ENCODE results near the gene PIGT. TPM values are rescaled to one million over a fixed set of nuclear protein-coding genes. Genes with fewer than 3 reads are reported as not detected.
"Not testable (repeated sequence)": the region's sequence is repeated elsewhere in the genome, so short reads cannot be mapped to it uniquely, and the experiment has no call there.

PIGT gene
- total RNA-seq, 1 donor from 2014 or later = 16.2 TPM

DNA sequence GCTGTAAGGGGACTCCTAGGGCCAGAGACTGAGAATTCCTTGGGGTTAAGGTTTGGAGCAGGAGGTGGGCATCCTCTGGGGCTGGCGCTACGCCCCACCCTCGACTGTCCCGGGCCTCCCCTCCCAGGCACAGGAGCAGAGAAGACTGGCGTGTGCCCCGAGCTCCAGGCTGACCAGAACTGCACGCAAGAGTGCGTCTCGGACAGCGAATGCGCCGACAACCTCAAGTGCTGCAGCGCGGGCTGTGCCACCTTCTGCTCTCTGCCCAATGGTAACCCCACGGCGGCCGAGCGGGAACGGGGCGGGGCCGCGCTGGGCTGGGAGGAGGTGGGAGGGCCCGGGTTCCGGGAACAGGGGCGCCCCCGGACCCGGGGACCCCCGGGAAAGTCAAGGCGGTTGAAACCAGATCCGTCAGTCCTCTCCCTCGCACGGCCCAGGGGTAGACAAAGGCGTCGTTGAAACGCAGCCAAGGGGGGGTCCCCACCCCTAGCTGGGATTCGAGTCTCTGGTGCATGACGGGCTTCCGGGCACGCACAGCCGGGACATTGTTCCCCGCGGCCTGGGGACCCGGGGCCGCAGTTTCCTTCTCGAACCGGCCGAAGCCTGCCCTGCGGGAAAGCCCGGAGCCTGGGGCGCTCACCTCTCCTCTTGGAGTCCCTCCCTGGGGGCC, 54.5 kb downstream of the PIGT start:
- peak overlapping the region in 2 of 3 donors; percentile 29 to 40 for H3K9ac ChIP-seq (ENCODE audit: low read depth in 1 of 3, low read length in 3 of 3)
- no peaks in the 10 kb centered on the region for H3K9me3 ChIP-seq (ENCODE audit: control insufficient read depth in 3 of 3, low read length in 3 of 3)
- peaks cover 12 to 16% (median 14%) of the 10 kb centered on the region in 3 donors for H3K4me1 ChIP-seq (ENCODE audit: control insufficient read depth in 3 of 3, insufficient read depth in 3 of 3, low read length in 3 of 3)
- H3K4me3 ChIP-seq (ENCODE audit: low read length in 3 of 3) = peak overlapping the region; percentile 43 to 60 (median 56)
- H3K27ac ChIP-seq (ENCODE audit: low read depth, low read length) = no peak overlapping the region
- no peaks in the 10 kb centered on the region for H3K36me3 ChIP-seq (ENCODE audit: control insufficient read depth in 3 of 3, insufficient read depth in 3 of 3, low read length in 3 of 3)
- peaks cover 36 to 45% (median 45%) of the 10 kb centered on the region in 3 donors for H3K27me3 ChIP-seq (ENCODE audit: control insufficient read depth in 3 of 3, insufficient read depth in 3 of 3, low read length in 3 of 3)

DNA sequence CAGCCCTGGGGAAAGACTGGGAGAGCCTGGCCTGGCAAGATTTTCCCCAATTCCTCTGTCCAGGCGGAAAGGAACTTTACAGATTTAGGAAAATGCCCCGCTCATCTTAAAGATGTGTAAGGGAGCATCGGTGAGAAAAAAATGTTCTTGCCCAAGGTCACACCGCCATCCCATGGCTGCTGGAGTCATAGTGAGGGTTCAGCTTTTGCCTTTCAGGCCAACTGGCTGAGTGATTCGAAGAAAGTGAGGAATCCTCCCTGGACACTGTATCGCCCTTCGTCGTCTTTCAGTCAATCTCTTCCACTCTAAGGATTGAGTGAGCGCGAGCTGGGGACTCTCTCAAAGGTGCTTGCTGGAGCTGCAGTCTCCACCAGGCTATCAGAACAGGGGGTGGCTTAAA, 55.0 kb downstream of the PIGT start:
- Histone ChIP-seq H3K27me3 (ENCODE audit: control insufficient read depth in 3 of 3, insufficient read depth in 3 of 3, low read length in 3 of 3) (peaks cover 32 to 45% (median 45%) of the 10 kb centered on the region in 3 donors), H3K9me3 (ENCODE audit: control insufficient read depth in 3 of 3, low read length in 3 of 3) (no peaks in the 10 kb centered on the region), H3K27ac (ENCODE audit: low read depth, low read length) (no peak overlapping the region), H3K4me3 (ENCODE audit: low read length in 3 of 3) (peak overlapping the region; percentile 3 to 56 (median 43)), H3K9ac (ENCODE audit: low read depth in 1 of 3, low read length in 3 of 3) (peak overlapping the region in 1 of 3 donors; percentile 40), H3K4me1 (ENCODE audit: control insufficient read depth in 3 of 3, insufficient read depth in 3 of 3, low read length in 3 of 3) (peaks cover 12 to 16% (median 14%) of the 10 kb centered on the region in 3 donors), H3K36me3 (ENCODE audit: control insufficient read depth in 3 of 3, insufficient read depth in 3 of 3, low read length in 3 of 3) (no peaks in the 10 kb centered on the region)

DNA sequence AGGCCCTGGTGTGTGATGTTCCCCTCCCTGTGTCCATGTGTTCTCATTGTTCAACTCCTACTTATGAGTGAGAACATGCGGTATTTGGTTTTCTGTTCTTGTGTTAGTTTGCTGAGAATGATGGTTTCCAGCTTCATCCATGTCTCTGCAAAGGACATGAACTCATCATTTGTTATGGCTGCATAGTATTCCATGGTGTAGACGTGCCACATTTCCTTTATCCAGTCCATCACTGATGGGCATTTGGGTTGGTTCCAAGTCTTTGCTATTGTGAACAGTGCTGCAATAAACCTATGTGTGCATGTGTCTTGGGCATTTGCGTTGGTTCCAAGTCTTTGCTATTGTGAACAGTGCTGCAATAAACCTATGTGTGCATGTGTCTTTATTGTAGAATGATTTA, 56.3 kb downstream of the PIGT start:
- Histone ChIP-seq H3K27me3 (ENCODE audit: control insufficient read depth in 3 of 3, insufficient read depth in 3 of 3, low read length in 3 of 3) (peaks cover 32 to 45% (median 43%) of the 10 kb centered on the region in 3 donors), H3K4me1 (ENCODE audit: control insufficient read depth in 3 of 3, insufficient read depth in 3 of 3, low read length in 3 of 3) (peaks cover 12 to 16% (median 14%) of the 10 kb centered on the region in 3 donors)
- H3K36me3 ChIP-seq (ENCODE audit: control insufficient read depth in 3 of 3, insufficient read depth in 3 of 3, low read length in 3 of 3); H3K27ac ChIP-seq (ENCODE audit: low read depth, low read length); H3K9ac ChIP-seq (ENCODE audit: low read depth in 1 of 3, low read length in 3 of 3); H3K4me3 ChIP-seq (ENCODE audit: low read length in 3 of 3); H3K9me3 ChIP-seq (ENCODE audit: control insufficient read depth in 3 of 3, low read length in 3 of 3): not testable (repeated sequence)

Small RNAs within 50 kb of the gene (small RNA-seq; reads per million reads assigned to genes)
- gene MIR6812 = not detected

Other genes with a start within 250 kb of the PIGT start
- gene PI3, start 241.2 kb upstream of the PIGT start, total RNA-seq = not detected
- not detected for gene SEMG1, start 209.1 kb upstream of the PIGT start, total RNA-seq
- gene SEMG2, start 194.8 kb upstream of the PIGT start, total RNA-seq = not detected
- not detected for gene SLPI, start 161.6 kb upstream of the PIGT start, total RNA-seq
- not detected for gene RBPJL, start 109.3 kb upstream of the PIGT start, total RNA-seq
- gene MATN4, start 107.8 kb upstream of the PIGT start, total RNA-seq = 0.52 TPM
- 4.2 TPM for gene SDC4, start 67.7 kb upstream of the PIGT start, total RNA-seq
- 13.6 TPM for gene SYS1, start 53.0 kb upstream of the PIGT start, total RNA-seq
- gene TP53TG5, start 37.8 kb upstream of the PIGT start, total RNA-seq = not detected
- gene DBNDD2, start 7.9 kb upstream of the PIGT start, total RNA-seq = 3.7 TPM
- gene WFDC2, start 53.6 kb downstream of the PIGT start, total RNA-seq = not detected
- gene SPINT3, start 99.5 kb downstream of the PIGT start, total RNA-seq = not detected
- gene WFDC6, start 123.3 kb downstream of the PIGT start, total RNA-seq = not detected
- not detected for gene EPPIN, start 131.3 kb downstream of the PIGT start, total RNA-seq
- not detected for gene WFDC8, start 163.1 kb downstream of the PIGT start, total RNA-seq
- not detected for gene WFDC10A, start 213.6 kb downstream of the PIGT start, total RNA-seq
- not detected for gene WFDC9, start 215.1 kb downstream of the PIGT start, total RNA-seq

Measured in skeletal muscle tissue (tissue), 5 donors.